ENCODE measurements around the gene PABPN1L. TPM values are rescaled to one million over a fixed set of nuclear protein-coding genes. Genes with fewer than 3 reads are reported as not detected.

Gene PABPN1L
- total and polyA plus RNA-seq, 9 donors = 0.25 TPM; not detected in 8

GRCh38 chr16:88842806-88843205 lies 23.7 kb downstream of the PABPN1L start:
- no peak for DNase-seq
- H3K9me3 ChIP-seq = no peaks in the 10 kb centered on the region
- no peaks in the 10 kb centered on the region for H3K27me3 ChIP-seq
- no peak for TF ChIP-seq EP300 (IDR thresholded peaks at IDR 0.05)
- TF ChIP-seq, protein P1, sequence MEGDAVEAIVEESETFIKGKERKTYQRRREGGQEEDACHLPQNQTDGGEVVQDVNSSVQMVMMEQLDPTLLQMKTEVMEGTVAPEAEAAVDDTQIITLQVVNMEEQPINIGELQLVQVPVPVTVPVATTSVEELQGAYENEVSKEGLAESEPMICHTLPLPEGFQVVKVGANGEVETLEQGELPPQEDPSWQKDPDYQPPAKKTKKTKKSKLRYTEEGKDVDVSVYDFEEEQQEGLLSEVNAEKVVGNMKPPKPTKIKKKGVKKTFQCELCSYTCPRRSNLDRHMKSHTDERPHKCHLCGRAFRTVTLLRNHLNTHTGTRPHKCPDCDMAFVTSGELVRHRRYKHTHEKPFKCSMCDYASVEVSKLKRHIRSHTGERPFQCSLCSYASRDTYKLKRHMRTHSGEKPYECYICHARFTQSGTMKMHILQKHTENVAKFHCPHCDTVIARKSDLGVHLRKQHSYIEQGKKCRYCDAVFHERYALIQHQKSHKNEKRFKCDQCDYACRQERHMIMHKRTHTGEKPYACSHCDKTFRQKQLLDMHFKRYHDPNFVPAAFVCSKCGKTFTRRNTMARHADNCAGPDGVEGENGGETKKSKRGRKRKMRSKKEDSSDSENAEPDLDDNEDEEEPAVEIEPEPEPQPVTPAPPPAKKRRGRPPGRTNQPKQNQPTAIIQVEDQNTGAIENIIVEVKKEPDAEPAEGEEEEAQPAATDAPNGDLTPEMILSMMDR (IDR thresholded peaks at IDR 0.05) = no peak
- no peak for TF ChIP-seq POLR2A (IDR thresholded peaks at IDR 0.05)
- H3K27ac ChIP-seq = no peak overlapping the region
- intact Hi-C loops (cut with DNase I) = no loop called here
- H3K4me1 ChIP-seq (ENCODE audit: insufficient read depth) = no peaks in the 10 kb centered on the region
- 91 to 94% (median 92%) methylated on average over 23 to 25 of the region's 25 CpGs for WGBS, 3 donors
- no peaks in the 10 kb centered on the region for H3K36me3 ChIP-seq
- H3K4me3 ChIP-seq = no peak overlapping the region

- no peaks in the 10 kb centered on the region for H3K36me3 ChIP-seq
- H3K9me3 ChIP-seq = no peaks in the 10 kb centered on the region
- no peak for DNase-seq
- no peak overlapping the region for H3K4me3 ChIP-seq
- intact Hi-C loops (cut with DNase I) = no loop called here
- H3K27me3 ChIP-seq = no peaks in the 10 kb centered on the region
- no peak overlapping the region for H3K27ac ChIP-seq
- no peak for TF ChIP-seq POLR2A (IDR thresholded peaks at IDR 0.05)
- TF ChIP-seq, protein P1 (IDR thresholded peaks at IDR 0.05) = no peak
- TF ChIP-seq EP300 (IDR thresholded peaks at IDR 0.05) = no peak
- no peaks in the 10 kb centered on the region for H3K4me1 ChIP-seq (ENCODE audit: insufficient read depth)
- 88 to 93% (median 91%) methylated on average over 15 of the region's 15 CpGs for WGBS, 3 donors
These were observed 24.1 kb downstream of the PABPN1L start for GRCh38 chr16:88842308-88842756.

- no peak for DNase-seq
- no peaks in the 10 kb centered on the region for H3K4me1 ChIP-seq (ENCODE audit: insufficient read depth)
- H3K27me3 ChIP-seq = no peaks in the 10 kb centered on the region
- H3K36me3 ChIP-seq = no peaks in the 10 kb centered on the region
- intact Hi-C loops (cut with DNase I) = no loop called here
- H3K4me3 ChIP-seq = no peak overlapping the region
- TF ChIP-seq, protein P1 (IDR thresholded peaks at IDR 0.05) = no peak
- no peak for TF ChIP-seq POLR2A (IDR thresholded peaks at IDR 0.05)
- no peak for TF ChIP-seq EP300 (IDR thresholded peaks at IDR 0.05)
- no peaks in the 10 kb centered on the region for H3K9me3 ChIP-seq
- 91 to 94% (median 92%) methylated on average over 35 to 40 of the region's 40 CpGs for WGBS, 3 donors
- H3K27ac ChIP-seq = no peak overlapping the region
These were observed 24.7 kb downstream of the PABPN1L start for GRCh38 chr16:88841521-88842307.

GRCh38 chr16:88840600-88841215 lies 25.8 kb downstream of the PABPN1L start:
- no peaks in the 10 kb centered on the region for H3K27me3 ChIP-seq
- intact Hi-C loops (cut with DNase I) = no loop called here
- H3K4me1 ChIP-seq (ENCODE audit: insufficient read depth) = no peaks in the 10 kb centered on the region
- DNase-seq = no peak
- H3K4me3 ChIP-seq = no peak overlapping the region
- H3K36me3 ChIP-seq = no peaks in the 10 kb centered on the region
- no peak overlapping the region for H3K27ac ChIP-seq
- TF ChIP-seq, protein P1 (IDR thresholded peaks at IDR 0.05) = no peak
- 91 to 93% (median 92%) methylated on average over 30 of the region's 30 CpGs for WGBS, 3 donors
- no peaks in the 10 kb centered on the region for H3K9me3 ChIP-seq

Measured in ovary (tissue), 9 donors.